Prostate gland (tissue), 2 donors: ENCODE data around the gene DTX1. TPM values are rescaled to one million over a fixed set of nuclear protein-coding genes. Genes with fewer than 3 reads are reported as not detected.

ENCODE experiments used
- DNase-seq: peaks from one replicate; pipeline ENCODE4 v3.0.0-alpha.2; 2019; ENCODE audit warnings: low spot score
- H3K27ac ChIP-seq, 2 donors: fragments of 200-600 bp; sonication (generic); 2 replicates each; pipeline ENCODE4 v1.5.1; 2017 to 2019
- H3K27me3 ChIP-seq: fragments of 200-600 bp; sonication (generic); replicated peaks from 2 replicates; pipeline ENCODE4 v1.5.1; 2019; ENCODE audit not compliant: insufficient read depth
- H3K36me3 ChIP-seq, 2 donors: fragments of 200-600 bp; sonication (generic); 1 replicate in 1 of 2; 2 replicates in 1 of 2; pipeline versions ENCODE4 v1.5.1 to v1.8.1; 2017 to 2019
- H3K4me1 ChIP-seq: fragments of 200-600 bp; sonication (generic); replicated peaks from 2 replicates; pipeline ENCODE4 v1.5.1; 2019
- H3K4me3 ChIP-seq, 2 donors: fragments of 200-600 bp; sonication (generic); 2 replicates each; pipeline ENCODE4 v1.5.1; 2017 to 2019
- H3K9me3 ChIP-seq: fragments of 200-600 bp; sonication (generic); 2 replicates; pipeline ENCODE4 v1.5.1; 2017
- POLR2A ChIP-seq: fragments of 450-650 bp; IDR thresholded peaks from one replicate; pipeline ENCODE4 v1.6.1; 2016; ENCODE audit warnings: antibody characterized with exemption, mild to moderate bottlenecking
- POLR2AphosphoS5 ChIP-seq: sonication (generic); formaldehyde crosslinking; IDR thresholded peaks from one replicate; pipeline ENCODE4 v1.6.1; 2017; ENCODE audit warnings: antibody characterized with exemption
- WGBS: methylation state at CpG from one replicate; pipeline ENCODE4 v1.1.5; 2018; 5-methylcytosine and 5-hydroxymethylcytosine counted together
- intact Hi-C: fragments of 100-400 bp; cut with DNase I; formaldehyde crosslinking; loops from one replicate; pipeline ENCODE4 v1.14.2; 2022
- total RNA-seq, 2 donors: library from RNA; depleted of rRNA; stranded (reverse); fragments of >200 nt; gene quantifications; one replicate each; pipeline ENCODE4 v1.1.0, GENCODE V29; 2016
- TF ChIP-seq, protein P1 (sequence below), 4 experiments: fragments of 200-600 bp in 2 of 4; fragments of 450-650 bp in 2 of 4; sonication (generic) in 2 of 4; IDR thresholded peaks; 1 replicate in 3 of 4; 2 replicates in 1 of 4; pipeline ENCODE4 v1.5.1; 2016 to 2019; ENCODE audit warnings: antibody characterized with exemption in 4 of 4, mild to moderate bottlenecking in 2 of 4, moderate library complexity in 2 of 4

DTX1 gene
- total RNA-seq, 2 donors from 2014 or later: 2.6 to 21.2 TPM

DNA sequence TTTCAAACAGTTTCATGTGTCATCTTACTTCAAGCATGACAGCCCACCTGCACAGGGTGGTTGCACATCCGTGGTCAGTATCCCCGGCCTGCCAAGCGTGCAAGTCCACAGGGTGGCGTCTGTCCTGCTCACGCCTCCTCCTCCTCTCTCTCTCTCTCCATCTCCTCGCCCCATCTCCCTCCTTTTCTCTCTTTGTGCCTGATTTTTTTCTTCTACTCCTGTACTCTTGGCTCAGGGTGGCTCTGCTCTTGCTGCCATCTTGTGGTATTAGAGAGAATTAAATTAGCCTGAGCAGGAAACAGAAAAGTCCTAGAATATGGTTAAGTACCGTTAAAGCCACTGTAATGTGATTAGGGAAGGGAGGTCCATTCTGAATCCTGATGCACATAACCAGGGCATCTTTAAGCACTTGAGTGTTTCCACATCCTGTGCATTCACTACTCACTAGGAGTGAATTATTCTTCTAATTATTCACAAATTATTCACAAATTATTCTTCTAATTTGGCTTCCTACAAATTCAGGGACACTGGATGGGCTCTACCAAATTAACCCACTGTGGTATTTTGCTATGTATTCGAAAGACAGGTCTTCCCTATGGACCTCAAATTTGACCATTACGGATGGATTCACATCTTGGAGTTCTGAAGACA, 25.5 kb upstream of the DTX1 start:
- Histone ChIP-seq H3K27me3 (no peaks in the 10 kb centered on the region), H3K9me3 (no peaks in the 10 kb centered on the region), H3K4me1 (no peaks in the 10 kb centered on the region), H3K27ac (no peak overlapping the region), H3K4me3 (no peak overlapping the region), H3K36me3 (no peaks in the 10 kb centered on the region)
- peak; percentile 10 for DNase-seq
- WGBS: 11% methylated on average over 9 of the region's 9 CpGs
- no peak for TF ChIP-seq POLR2A
- TF ChIP-seq, protein P1, sequence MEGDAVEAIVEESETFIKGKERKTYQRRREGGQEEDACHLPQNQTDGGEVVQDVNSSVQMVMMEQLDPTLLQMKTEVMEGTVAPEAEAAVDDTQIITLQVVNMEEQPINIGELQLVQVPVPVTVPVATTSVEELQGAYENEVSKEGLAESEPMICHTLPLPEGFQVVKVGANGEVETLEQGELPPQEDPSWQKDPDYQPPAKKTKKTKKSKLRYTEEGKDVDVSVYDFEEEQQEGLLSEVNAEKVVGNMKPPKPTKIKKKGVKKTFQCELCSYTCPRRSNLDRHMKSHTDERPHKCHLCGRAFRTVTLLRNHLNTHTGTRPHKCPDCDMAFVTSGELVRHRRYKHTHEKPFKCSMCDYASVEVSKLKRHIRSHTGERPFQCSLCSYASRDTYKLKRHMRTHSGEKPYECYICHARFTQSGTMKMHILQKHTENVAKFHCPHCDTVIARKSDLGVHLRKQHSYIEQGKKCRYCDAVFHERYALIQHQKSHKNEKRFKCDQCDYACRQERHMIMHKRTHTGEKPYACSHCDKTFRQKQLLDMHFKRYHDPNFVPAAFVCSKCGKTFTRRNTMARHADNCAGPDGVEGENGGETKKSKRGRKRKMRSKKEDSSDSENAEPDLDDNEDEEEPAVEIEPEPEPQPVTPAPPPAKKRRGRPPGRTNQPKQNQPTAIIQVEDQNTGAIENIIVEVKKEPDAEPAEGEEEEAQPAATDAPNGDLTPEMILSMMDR (IDR thresholded peaks at IDR 0.05): peak; percentile 20 to 81 (median 63)
- peak; percentile 39 for TF ChIP-seq POLR2AphosphoS5
- intact Hi-C loops: no loop called here

DNA sequence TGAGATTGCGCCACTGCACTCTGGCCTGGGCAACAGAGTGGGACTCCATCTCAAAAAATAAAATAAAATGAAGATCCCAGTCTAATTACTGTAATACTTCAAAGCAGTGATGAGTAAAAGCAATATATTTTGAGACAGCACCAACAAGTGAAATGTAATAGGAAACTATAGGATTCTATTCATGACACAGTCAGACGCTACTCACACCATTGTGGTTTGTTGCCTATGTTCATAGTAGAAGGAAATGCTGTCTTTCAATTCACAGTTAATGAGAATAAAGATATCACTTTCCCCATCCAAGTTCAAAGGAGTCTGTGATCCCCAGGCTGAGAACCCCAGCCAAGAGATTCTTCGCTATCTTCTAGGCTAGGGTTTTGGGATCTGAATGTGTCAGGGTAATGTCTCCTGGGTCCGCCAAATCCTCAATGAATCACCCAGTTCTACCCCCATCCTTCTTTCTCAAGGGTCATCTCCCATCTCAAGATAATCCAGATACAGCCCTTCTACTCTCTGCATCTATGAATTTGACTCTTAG, 16.6 kb upstream of the DTX1 start:
- Histone ChIP-seq H3K9me3 (no peaks in the 10 kb centered on the region), H3K4me3 (no peak overlapping the region), H3K36me3 (no peaks in the 10 kb centered on the region), H3K27ac (no peak overlapping the region), H3K4me1 (no peaks in the 10 kb centered on the region), H3K27me3 (no peaks in the 10 kb centered on the region)
- WGBS: 76% methylated on average over 4 of the region's 4 CpGs
- intact Hi-C loops: no loop called here
- no peak for TF ChIP-seq POLR2AphosphoS5
- DNase-seq: no peak

DNA sequence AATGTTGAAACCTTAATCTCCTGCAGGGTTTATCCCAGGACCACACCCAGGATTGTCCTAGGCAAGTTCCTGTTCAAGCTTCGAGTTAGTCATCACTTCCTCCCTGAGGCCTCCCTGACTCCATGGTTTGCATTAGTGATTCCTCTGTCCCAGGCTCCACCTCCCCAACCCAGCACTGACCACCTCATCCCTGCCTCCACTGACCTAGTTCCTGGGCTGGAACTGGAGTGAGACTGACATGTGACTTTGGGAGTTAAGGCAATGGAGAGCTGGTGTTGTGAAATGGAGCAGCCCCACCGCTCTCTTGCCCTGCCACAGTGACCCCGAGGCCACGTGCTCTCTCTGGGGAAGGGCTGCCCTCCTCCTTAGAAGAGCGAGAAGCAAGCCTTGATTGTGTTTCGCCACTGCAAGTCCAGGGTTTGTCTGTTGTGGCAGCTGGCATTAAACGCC, 15.8 kb upstream of the DTX1 start:
- no peaks in the 10 kb centered on the region for H3K4me1 ChIP-seq
- no peak for DNase-seq
- no peaks in the 10 kb centered on the region for H3K36me3 ChIP-seq
- H3K9me3 ChIP-seq: no peaks in the 10 kb centered on the region
- no peaks in the 10 kb centered on the region for H3K27me3 ChIP-seq
- no peak overlapping the region for H3K27ac ChIP-seq
- TF ChIP-seq, protein P1 (IDR thresholded peaks at IDR 0.05): no peak
- TF ChIP-seq POLR2A (no peak), POLR2AphosphoS5 (no peak)
- 62% methylated on average over 7 of the region's 7 CpGs for WGBS
- H3K4me3 ChIP-seq: no peak overlapping the region
- intact Hi-C loops: no loop called here

DNA sequence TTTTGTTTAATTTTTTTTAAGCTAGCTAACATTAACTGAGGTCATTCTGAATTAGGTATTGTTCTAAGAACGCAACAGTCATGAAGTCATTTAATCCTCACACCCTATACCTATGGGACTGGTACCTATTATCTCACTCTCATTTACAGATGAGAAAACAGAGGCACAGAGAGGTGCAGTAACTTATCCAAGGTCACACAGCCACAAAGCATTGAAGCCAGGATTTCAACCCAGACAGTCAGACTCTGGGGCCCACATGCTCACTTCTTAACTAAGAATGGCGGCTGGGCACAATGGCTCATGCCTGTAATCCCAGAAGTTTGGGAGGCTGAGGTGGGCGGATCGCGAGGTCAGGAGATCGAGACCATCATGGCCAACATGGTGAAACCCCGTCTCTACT, 15.0 kb upstream of the DTX1 start:
- DNase-seq: no peak
- intact Hi-C loops: no loop called here
- TF ChIP-seq POLR2A (no peak), POLR2AphosphoS5 (no peak)
- TF ChIP-seq, protein P1 (IDR thresholded peaks at IDR 0.05): no peak
- no peak overlapping the region for H3K4me3 ChIP-seq
- H3K27me3 ChIP-seq: no peaks in the 10 kb centered on the region
- H3K4me1 ChIP-seq: no peaks in the 10 kb centered on the region
- no peak overlapping the region for H3K27ac ChIP-seq
- 82% methylated on average over 7 of the region's 7 CpGs for WGBS
- no peaks in the 10 kb centered on the region for H3K9me3 ChIP-seq
- H3K36me3 ChIP-seq: no peaks in the 10 kb centered on the region

DNA sequence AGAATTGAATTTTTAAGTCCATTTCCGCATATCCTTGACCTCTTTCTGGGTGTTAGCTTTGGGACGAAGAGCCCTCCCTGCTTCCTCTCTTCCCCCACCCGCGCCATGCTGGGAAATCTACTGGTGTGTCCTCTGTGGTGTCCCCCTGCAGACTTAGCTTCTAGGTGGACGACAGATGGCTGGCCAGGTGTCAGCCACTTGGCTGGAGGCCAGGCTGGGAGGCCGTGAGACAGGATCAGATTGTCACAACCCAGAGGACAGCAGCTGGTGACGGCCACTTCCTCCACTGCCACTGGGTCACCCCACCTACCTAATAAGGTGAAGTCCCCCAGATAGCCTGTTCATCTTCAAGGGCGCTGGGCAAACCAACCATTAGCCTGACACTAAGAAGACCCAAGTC, 13.3 kb upstream of the DTX1 start:
- TF ChIP-seq, protein P1 (IDR thresholded peaks at IDR 0.05): no peak
- TF ChIP-seq POLR2A: no peak
- Histone ChIP-seq H3K27me3 (no peaks in the 10 kb centered on the region), H3K9me3 (no peaks in the 10 kb centered on the region), H3K4me1 (no peaks in the 10 kb centered on the region), H3K27ac (no peak overlapping the region), H3K36me3 (no peaks in the 10 kb centered on the region), H3K4me3 (no peak overlapping the region)
- no peak for DNase-seq
- WGBS: 66% methylated on average over 8 of the region's 8 CpGs
- intact Hi-C loops: no loop called here
